K562 (cell line): ENCODE measurements around the gene NEURL1.

Experiments
- CBX1 ChIP-seq: sonication (generic); IDR thresholded peaks from 2 replicates; pipeline ENCODE4 v1.6.1; 2016; ENCODE audit warnings: antibody characterized with exemption, low read depth, mild to moderate bottlenecking
- MYNN ChIP-seq, 2 experiments: sonication (generic); formaldehyde crosslinking in 1 of 2; IDR thresholded peaks; 2 replicates each; pipeline versions ENCODE4 v1.5.0 to v1.6.1; 2016 to 2020; ENCODE audit warnings: antibody characterized with exemption in 1 of 2, missing genetic modification reagents in 1 of 2
- PML ChIP-seq: IDR thresholded peaks from 2 replicates; pipeline ENCODE4 v1.6.1; 2012; ENCODE audit warnings: low read length, inconsistent platforms
- POLR2AphosphoS5 ChIP-seq: IDR thresholded peaks from 2 replicates; pipeline ENCODE4 v1.6.1; 2011; ENCODE audit warnings: mild to moderate bottlenecking, low read depth, low read length, moderate library complexity; ENCODE audit not compliant: control insufficient read depth, insufficient read depth
- ZSCAN29 ChIP-seq: fragments of 450-650 bp; IDR thresholded peaks from 2 replicates; pipeline ENCODE4 v1.6.1; 2017
- TF ChIP-seq, protein P1 (sequence below): fragments of 250-450 bp; sonication (Bioruptor Pico); IDR thresholded peaks from 2 replicates; pipeline ENCODE4 v1.8.0; 2021; ENCODE audit warnings: moderate library complexity, mild to moderate bottlenecking, inconsistent platforms
- TF ChIP-seq, protein P2 (sequence below): IDR thresholded peaks from 2 replicates; pipeline ENCODE4 v1.6.1; 2011; ENCODE audit warnings: borderline replicate concordance, low read depth, mild to moderate bottlenecking, moderate library complexity, low read length; ENCODE audit not compliant: insufficient read depth, poor library complexity, severe bottlenecking

- TF ChIP-seq MYNN (IDR thresholded peaks at IDR 0.05) = no peak
- no peak for TF ChIP-seq MYNN (CRISPR knock-in tag; IDR thresholded peaks at IDR 0.05)
- no peak for TF ChIP-seq ZSCAN29
- no peak for TF ChIP-seq CBX1
- TF ChIP-seq, protein P1, sequence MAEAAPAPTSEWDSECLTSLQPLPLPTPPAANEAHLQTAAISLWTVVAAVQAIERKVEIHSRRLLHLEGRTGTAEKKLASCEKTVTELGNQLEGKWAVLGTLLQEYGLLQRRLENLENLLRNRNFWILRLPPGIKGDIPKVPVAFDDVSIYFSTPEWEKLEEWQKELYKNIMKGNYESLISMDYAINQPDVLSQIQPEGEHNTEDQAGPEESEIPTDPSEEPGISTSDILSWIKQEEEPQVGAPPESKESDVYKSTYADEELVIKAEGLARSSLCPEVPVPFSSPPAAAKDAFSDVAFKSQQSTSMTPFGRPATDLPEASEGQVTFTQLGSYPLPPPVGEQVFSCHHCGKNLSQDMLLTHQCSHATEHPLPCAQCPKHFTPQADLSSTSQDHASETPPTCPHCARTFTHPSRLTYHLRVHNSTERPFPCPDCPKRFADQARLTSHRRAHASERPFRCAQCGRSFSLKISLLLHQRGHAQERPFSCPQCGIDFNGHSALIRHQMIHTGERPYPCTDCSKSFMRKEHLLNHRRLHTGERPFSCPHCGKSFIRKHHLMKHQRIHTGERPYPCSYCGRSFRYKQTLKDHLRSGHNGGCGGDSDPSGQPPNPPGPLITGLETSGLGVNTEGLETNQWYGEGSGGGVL (CRISPR knock-in tag) = no peak
- no peak for TF ChIP-seq POLR2AphosphoS5
- TF ChIP-seq, protein P2, sequence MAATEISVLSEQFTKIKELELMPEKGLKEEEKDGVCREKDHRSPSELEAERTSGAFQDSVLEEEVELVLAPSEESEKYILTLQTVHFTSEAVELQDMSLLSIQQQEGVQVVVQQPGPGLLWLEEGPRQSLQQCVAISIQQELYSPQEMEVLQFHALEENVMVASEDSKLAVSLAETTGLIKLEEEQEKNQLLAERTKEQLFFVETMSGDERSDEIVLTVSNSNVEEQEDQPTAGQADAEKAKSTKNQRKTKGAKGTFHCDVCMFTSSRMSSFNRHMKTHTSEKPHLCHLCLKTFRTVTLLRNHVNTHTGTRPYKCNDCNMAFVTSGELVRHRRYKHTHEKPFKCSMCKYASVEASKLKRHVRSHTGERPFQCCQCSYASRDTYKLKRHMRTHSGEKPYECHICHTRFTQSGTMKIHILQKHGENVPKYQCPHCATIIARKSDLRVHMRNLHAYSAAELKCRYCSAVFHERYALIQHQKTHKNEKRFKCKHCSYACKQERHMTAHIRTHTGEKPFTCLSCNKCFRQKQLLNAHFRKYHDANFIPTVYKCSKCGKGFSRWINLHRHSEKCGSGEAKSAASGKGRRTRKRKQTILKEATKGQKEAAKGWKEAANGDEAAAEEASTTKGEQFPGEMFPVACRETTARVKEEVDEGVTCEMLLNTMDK = no peak
- TF ChIP-seq PML = no peak
These were observed 107.6 kb downstream of the NEURL1 start for GRCh38 chr10:103600956-103601569.
